Measurements from ENCODE around the gene ERICH3.

ERICH3 gene

DNA sequence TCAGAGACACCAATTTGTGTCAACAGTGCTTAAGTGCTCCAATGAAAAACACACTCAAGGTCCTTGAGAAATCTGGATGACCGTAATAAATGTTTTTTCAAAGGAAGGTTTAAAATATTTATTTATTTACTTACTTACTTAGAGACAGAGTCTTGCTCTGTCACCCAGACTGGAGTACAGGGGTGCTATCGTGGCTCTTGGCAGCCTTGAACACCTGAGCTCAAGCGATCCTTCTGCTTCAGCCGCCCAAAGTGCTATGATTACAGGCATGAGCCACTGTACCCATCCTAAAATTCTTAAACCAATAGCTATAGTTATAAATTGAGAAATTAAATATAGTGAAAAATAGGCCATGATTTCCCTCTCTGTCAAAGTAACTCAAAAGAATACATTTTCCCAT is 17.3 kb upstream of the ERICH3 start:
- H3K27ac ChIP-seq = no peak overlapping the region
- TF ChIP-seq, protein P1, sequence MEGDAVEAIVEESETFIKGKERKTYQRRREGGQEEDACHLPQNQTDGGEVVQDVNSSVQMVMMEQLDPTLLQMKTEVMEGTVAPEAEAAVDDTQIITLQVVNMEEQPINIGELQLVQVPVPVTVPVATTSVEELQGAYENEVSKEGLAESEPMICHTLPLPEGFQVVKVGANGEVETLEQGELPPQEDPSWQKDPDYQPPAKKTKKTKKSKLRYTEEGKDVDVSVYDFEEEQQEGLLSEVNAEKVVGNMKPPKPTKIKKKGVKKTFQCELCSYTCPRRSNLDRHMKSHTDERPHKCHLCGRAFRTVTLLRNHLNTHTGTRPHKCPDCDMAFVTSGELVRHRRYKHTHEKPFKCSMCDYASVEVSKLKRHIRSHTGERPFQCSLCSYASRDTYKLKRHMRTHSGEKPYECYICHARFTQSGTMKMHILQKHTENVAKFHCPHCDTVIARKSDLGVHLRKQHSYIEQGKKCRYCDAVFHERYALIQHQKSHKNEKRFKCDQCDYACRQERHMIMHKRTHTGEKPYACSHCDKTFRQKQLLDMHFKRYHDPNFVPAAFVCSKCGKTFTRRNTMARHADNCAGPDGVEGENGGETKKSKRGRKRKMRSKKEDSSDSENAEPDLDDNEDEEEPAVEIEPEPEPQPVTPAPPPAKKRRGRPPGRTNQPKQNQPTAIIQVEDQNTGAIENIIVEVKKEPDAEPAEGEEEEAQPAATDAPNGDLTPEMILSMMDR (conservative IDR thresholded peaks at IDR 0.05; ENCODE audit: low read depth) = no peak
- POLR2A ChIA-PET (ENCODE audit: low non-redundant PET) = no interaction called here
- DNase-seq (ENCODE audit: low spot score) = no peak
- CTCF ChIA-PET = interaction anchor here (0.6 kb wide), 1 partner anchor 17 kb away, joined by 3 read pairs; no protein-coding TSS in a partner anchor

DNA sequence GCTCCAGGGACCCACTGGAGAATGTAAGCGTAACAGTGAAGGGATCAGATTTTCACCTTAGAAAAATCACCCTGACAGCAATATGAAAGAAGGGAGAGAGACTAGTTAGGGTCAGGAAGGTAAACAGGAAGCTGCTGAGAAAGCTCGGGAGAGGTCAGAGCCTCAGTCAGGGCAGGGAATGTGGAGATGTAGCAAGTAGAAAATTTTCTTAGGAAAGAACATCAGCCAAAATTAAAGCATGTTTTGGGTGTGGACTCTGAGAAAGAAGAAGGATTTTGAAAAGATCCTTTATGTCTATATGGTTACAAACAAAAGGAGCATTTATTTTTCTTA is 16.7 kb upstream of the ERICH3 start:
- TF ChIP-seq, protein P1 (conservative IDR thresholded peaks at IDR 0.05; ENCODE audit: low read depth) = no peak
- POLR2A ChIA-PET (ENCODE audit: low non-redundant PET) = no interaction called here
- DNase-seq (ENCODE audit: low spot score) = no peak

DNA sequence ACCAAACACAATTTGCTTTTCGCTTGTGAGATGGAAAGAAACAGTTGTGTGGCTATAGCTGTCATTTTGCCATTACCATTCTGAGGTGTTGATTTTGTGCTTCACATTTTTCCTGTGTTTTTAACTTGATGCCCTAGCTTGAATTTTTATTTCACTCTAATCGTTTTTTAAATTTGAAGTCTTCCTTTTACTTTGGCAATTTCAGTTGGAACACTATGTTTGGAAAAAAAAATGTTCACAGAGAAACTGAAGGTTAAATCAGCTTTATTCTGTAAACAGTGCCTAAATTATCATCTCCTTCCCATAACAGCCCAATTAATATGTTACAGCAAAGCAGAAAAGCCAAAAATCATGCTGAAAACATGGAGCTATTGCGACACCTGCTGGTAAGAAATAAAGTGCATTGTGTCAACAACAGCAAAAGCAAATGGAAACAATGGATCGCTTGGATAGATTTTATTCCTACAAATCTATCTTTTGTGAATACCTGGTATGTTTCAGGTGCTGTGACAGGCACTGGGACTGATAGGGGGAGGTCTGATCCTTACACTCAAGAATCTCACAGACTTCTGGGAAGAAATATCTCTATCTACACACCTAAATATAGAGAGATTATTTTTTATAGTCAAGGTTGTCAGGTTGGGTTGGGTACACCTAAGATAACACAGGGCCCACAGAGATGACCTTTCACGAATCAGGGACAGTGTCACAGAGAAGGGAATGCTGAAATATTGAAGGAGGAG is 16.2 kb upstream of the ERICH3 start:
- TF ChIP-seq, protein P1 (conservative IDR thresholded peaks at IDR 0.05; ENCODE audit: low read depth) = peak; percentile 79
- POLR2A ChIA-PET (ENCODE audit: low non-redundant PET) = no interaction called here

More for the DNA sequence above, 16.7 kb upstream of the ERICH3 start:
- H3K27ac ChIP-seq = no peak overlapping the region
- CTCF ChIA-PET = interaction anchor here (0.6 to 1.0 kb wide), 4 partner anchors 8 to 1001 kb away, joined by 3 to 5 read pairs (median 3); no protein-coding TSS in a partner anchor

DNA sequence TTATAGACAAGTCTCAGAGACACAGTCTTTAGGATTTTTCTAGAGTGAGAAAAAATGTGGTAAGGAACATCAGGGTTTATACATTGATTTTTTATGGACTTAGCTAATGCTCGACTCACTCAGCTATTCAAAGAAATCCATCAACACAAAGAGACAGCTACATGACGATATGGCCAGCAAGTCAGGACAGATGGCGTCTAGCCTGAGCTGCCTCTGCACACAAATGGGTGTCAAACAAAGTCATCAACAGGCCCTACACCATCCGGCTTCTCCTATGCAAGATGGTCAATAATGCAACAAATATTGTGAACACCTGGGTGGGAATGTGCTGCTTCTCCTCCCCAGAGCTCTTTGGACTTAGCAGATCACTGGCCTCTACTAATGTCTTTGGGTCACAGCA is 13.3 kb upstream of the ERICH3 start:
- ChIA-PET CTCF (interaction anchor here (0.6 kb wide), 1 partner anchor 1641 kb away, joined by 3 read pairs; no protein-coding TSS in a partner anchor), POLR2A (ENCODE audit: low non-redundant PET) (no interaction called here)
- DNase-seq (ENCODE audit: low spot score) = no peak
- TF ChIP-seq, protein P1 (conservative IDR thresholded peaks at IDR 0.05; ENCODE audit: low read depth) = no peak
- H3K27ac ChIP-seq = no peak overlapping the region

More for the DNA sequence above, 16.2 kb upstream of the ERICH3 start:
- no peak overlapping the region for H3K27ac ChIP-seq
- peak; percentile 20 for DNase-seq (ENCODE audit: low spot score)
- CTCF ChIA-PET = interaction anchor here (0.6 to 1.0 kb wide), 10 partner anchors 9 to 1562 kb away, joined by 3 to 5 read pairs (median 3); no protein-coding TSS in a partner anchor

DNA sequence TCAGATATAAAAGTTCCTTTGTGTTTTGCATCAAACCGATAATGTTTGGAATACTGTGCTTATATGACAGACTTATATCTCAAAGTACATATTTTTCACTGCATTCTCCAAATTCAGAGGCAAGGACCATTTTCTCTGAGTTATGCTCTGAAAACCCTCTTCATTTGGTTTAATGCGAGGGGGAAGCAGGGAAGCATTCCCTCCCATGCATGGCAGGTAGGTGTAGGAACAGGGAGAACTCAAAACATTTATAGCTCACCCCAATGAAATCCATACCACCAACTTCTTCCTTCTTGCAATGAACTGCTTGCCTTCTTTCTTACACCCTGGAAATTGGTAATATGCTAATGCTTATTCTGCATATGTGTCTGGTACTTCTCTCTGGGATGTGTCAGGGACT is 10.7 kb upstream of the ERICH3 start:
- no peak for DNase-seq (ENCODE audit: low spot score)
- H3K27ac ChIP-seq = no peak overlapping the region
- ChIA-PET POLR2A (ENCODE audit: low non-redundant PET) (no interaction called here), CTCF (no interaction called here)
- TF ChIP-seq, protein P1 (conservative IDR thresholded peaks at IDR 0.05; ENCODE audit: low read depth) = no peak

DNA sequence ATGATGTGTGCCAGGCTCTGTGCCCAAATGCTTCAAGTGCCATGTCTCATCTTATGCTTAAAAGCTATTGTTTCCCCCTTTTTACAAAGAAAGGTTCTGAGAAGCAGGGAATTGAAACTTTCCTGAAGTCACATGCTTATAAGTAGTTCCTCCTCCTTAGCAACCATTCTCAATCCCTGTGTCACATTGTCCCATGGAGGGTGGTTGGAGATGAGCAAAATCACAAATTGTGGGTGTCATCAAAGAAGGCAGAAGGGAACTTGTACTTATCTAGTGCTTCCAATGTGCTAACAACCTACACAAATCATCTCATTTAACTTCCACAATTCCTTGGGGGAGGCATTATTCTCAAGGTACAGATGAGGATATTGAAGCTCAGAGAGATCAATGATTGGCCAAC is 10.1 kb upstream of the ERICH3 start:
- H3K27ac ChIP-seq = no peak overlapping the region
- no peak for DNase-seq (ENCODE audit: low spot score)
- TF ChIP-seq, protein P1 (conservative IDR thresholded peaks at IDR 0.05; ENCODE audit: low read depth) = no peak
- ChIA-PET CTCF (no interaction called here), POLR2A (ENCODE audit: low non-redundant PET) (no interaction called here)

Data from RWPE1 (cell line).